Stimulated activated naive CD4-positive, alpha-beta T cell treated with Interleukin-2 at 50 U/mL for 16 hours (primary cell): ENCODE results near the gene HIC2.
"Not testable (repeated sequence)": the region's sequence is repeated elsewhere in the genome, so short reads cannot be mapped to it uniquely, and the experiment has no call there.

Experiments
- DNase-seq: peaks from one replicate; lab custom pipeline; 2025; lab: John Stamatoyannopoulos, UW

The HIC2 gene

DNA sequence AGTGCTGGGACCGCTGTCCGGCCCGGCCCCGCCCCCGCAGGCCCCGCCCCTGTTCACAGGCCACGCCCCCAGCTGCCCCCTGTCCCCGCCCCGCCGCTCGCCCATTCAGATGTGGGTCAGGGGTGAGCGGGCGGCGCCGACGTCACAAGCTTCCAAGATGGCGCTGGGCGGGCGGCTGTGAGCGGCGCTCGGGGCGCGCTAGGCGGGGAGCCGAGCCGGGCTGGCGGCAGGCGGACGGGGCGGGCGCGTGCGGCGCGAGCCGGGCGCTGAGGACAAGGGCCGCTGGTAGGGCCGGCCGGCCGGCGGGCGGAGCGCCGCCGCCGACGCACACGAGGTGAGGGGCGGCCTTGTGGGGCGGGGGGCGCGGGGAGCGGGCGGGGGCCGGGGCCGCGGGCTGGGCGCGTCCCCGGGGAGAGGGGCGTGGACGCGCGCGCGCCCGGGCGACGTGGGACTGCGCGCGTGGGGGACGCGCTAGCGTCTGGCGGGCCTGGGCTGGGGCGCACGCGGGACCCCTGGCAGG, at the start of gene HIC2:
TSS of gene HIC2 (plus strand) at position 145 of the 520 bp plus-strand sequence. CDS start 25,461 bp downstream, outside the sequence.
- DNase-seq: not testable (repeated sequence)

DNA sequence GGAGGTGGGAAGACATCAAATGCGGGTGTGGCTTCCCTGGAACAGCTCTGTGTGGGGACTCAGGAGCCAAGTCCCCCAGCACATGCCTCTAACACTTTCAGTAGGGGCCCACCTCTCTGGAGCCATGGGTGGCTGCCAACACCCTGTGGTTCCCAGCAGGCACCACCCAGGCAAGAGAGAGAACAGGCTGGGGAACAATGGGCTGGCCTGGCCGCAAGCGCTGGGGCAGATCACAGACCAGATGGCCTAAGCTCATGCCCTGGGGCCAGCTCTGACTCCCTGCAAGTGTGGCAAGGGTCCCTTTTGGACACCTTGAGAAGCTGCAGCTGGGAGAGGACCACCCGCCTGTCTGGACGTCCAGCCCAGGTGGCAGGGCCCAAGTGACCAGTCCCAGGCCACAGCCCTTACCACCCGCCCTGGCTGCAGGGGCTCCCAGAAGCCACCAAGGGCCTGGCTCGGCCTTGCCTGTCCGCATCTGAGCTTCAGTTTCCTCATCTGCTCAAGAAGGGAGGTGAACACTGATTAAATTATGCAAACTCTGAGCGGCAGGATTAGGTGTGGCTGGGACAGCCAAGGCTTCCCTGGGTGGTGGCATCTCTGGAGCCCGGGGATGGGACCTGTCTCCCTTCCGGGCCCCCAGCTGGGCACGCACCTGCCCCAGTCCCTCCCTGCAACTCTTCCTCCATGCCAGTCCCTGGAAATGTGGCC, 48.4 kb upstream of the HIC2 start:
- DNase-seq: not testable (repeated sequence)

GRCh38 chr22:21375880-21376279, 41.3 kb upstream of the HIC2 start:
- DNase-seq: not testable (repeated sequence)

DNA sequence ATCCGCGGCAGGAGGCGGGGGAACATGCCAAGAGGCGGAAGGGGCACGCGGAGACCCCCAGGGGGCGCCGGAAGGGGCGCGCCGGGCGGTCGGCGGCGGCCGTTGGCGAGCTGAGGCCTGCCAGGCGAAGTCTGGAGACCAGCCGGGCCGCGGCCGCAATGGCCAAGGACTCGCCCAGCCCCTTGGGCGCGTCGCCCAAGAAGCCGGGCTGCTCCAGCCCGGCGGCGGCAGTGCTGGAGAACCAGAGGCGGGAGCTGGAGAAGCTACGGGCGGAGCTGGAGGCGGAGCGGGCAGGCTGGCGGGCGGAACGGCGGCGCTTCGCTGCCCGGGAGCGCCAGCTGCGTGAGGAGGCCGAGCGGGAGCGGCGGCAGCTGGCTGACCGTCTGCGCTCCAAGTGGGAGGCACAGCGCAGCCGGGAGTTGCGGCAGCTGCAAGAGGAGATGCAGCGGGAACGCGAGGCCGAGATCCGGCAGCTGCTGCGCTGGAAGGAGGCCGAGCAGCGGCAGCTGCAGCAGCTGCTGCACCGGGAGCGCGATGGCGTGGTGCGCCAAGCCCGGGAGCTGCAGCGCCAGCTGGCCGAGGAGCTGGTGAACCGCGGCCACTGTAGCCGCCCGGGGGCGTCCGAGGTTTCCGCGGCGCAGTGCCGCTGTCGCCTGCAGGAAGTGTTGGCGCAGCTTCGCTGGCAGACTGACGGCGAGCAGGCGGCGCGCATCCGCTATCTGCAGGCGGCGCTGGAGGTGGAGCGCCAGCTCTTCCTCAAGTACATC, 33.3 kb upstream of the HIC2 start, which contains the start of gene RIMBP3B:
TSS of gene RIMBP3B (plus strand) at position 51 of the 767 bp plus-strand sequence. CDS start at position 159, 108 bp downstream.
- DNase-seq: not testable (repeated sequence)

DNA sequence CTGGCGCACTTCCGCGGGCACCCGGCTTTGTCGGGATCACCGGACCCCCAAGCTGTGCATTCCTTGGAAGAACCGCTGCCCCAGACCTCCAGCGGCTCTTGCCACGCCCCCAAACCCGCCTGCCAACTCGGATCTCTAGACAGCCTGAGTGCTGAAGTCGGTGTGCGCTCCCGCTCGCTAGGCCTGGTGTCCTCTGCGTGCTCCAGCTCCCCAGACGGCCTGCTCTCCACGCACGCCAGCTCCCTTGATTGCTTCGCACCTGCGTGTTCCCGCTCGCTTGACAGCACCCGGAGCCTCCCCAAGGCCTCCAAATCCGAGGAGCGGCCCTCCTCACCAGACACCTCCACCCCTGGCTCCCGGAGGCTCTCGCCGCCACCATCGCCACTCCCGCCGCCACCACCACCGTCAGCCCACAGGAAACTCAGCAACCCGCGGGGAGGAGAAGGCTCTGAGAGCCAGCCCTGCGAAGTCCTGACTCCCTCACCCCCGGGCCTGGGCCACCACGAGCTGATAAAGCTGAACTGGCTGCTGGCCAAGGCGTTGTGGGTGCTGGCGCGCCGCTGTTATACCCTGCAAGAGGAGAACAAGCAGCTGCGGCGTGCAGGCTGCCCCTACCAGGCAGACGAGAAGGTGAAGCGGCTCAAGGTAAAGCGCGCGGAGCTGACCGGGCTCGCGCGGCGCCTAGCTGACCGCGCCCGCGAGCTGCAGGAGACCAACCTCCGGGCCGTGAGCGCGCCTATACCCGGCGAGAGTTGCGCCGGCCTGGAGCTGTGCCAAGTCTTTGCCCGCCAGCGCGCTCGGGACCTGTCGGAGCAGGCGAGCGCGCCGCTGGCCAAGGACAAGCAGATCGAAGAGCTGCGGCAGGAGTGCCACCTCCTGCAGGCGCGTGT, 32.5 kb upstream of the HIC2 start:
- DNase-seq: not testable (repeated sequence)

GRCh38 chr22:21389480-21389879, 27.7 kb upstream of the HIC2 start:
- DNase-seq: not testable (repeated sequence)

- not testable (repeated sequence) for DNase-seq
Measured at GRCh38 chr22:21390013-21390412, 27.2 kb upstream of the HIC2 start.

DNA sequence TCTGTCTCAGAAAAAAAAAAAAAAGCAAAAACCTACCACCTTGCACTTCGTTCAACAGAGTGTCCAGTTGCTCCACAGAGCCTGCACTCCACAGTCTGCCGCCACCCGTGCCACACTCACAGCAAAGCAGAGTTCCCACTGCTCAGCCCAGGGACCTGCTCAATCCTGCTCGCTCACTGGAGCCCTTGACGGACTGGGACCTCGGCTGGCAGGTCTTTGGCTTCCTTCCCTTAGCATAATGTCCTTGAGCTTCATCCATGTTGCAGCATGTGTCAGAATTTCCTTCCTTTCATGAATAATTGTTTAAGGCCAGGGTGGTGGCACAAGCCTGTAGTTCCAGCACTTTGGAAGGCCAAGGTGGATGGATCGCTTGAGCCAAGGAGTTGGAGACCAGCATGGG, 22.6 kb upstream of the HIC2 start:
- DNase-seq: not testable (repeated sequence)

DNA sequence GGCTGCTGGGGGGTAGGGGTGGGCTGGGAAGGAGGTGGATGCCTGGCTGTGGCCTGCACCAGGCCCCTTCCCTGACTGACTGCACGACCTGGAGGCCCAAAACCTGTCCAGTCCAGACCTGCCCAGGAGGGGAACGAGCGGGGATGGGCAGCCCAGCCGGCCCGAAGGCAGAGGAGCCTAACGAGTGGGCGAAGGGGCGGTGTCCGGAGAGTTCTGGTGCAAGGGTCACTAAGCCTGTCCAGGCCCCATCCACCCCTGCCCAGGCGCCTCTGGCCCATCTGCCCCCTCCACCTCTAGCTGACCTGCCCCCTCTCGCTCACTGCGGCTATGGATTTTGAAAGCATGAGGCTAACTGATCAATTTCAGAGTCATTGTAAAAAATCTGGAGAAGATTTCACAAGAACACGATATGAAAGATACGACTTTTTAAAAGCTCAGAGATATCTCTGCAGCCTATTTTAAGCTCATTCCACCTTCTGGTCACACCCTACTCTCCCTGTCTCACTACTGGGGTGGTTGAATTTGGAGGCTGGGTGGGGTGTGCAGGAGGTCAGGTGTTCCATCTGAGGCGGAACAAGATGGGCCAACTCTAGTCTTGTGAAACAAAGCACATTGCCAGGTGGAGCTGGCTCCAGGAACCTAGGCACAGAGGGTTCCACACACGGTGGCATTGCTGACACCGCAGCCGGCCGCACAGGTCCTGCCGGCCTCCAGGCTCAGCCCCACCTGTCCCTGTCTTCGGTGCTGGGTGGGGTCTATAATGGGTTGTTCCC, 15.8 kb upstream of the HIC2 start:
- DNase-seq: not testable (repeated sequence)

DNA sequence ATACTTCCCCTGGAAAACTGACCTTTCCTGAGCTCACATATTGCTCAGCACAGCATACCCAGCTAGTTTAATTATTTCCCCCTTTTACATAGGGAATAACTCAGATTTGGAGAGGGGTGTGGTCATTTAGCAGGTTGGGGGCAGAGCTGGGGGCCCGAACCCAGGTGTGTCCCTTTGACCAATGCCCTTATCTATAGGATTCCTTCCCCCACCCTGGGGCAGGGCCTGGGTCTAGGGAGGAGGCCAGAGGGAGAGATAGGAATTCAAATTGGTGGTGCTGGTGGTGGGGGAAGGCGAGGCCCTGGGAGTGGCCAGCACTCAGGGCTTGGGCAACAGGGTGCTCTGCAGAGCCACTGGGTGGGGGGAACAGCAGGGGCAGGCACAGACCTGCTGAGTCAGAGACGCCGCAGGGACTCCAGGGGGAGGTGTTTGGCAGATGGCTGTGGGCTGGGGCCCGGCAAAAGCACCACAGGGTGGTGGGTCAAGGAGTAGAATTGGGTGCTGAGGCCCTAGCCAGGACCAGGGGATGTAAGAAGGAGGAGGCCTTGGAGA, 14.3 kb upstream of the HIC2 start:
- not testable (repeated sequence) for DNase-seq

DNA sequence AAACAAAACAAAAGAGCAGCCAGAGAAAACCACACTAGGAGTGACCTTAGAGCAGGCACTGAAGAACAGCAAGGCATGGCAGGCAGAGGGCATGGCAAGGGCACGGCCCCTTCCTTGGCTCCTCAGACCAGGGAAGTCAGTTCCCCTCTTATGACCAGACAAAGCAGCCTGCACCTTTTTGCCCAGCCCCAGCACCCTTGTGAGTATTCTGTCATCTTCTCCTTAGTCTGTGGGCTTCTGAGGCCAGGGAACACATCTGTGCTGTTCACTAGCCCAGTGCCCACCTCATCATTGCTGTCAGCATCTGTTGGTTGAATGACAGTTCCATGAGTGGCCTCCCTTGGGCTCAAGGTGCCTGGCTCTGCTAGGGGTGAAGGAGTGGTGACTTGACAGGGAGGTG, 10.0 kb upstream of the HIC2 start:
- not testable (repeated sequence) for DNase-seq

GRCh38 chr22:21407792-21408191, 9.4 kb upstream of the HIC2 start:
- not testable (repeated sequence) for DNase-seq

DNA sequence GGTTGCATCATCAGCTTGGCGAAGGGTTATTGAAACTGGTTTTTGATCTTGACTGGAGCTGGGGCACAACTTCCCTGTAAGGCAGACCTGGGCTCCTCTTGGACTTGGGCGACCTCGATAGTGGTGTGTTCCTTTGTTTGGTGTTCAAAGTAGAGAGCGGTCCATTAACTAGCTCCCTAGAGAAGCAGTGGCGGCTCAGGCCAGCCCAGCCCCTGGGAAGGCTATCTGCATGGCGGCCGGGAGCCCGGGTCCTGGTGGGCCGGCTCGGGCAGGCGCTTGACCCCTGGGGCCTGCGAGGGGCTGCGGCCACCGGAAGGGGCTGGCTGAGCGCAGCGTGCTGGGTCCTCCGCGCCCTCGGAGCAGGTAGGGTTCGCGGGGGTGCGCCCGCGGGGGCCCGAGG, 796 bp upstream of the HIC2 start:
- DNase-seq: not testable (repeated sequence)

DNA sequence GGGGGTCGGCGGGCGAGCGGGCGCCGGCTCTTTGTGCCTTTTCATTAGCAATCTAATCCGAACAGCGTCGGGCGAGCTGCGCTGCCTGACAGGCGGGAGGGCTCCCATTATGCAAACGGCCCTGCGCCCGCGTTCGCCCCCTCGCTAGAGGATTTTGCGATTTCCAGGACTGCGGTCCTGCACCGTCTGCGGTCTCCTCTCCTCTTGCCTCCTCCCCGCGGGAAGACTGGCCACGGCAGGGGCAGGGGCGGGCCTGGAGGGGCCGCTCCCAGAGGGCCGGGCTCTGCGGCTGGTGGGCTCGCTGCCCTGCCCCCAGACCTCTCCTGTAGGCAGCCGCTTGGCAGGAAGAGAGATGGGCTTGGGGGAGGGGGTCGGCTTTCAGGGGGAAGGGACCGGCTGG, 682 bp downstream of the HIC2 start:
- not testable (repeated sequence) for DNase-seq

GRCh38 chr22:21418974-21419638, 1.9 kb downstream of the HIC2 start:
- DNase-seq: not testable (repeated sequence)

DNA sequence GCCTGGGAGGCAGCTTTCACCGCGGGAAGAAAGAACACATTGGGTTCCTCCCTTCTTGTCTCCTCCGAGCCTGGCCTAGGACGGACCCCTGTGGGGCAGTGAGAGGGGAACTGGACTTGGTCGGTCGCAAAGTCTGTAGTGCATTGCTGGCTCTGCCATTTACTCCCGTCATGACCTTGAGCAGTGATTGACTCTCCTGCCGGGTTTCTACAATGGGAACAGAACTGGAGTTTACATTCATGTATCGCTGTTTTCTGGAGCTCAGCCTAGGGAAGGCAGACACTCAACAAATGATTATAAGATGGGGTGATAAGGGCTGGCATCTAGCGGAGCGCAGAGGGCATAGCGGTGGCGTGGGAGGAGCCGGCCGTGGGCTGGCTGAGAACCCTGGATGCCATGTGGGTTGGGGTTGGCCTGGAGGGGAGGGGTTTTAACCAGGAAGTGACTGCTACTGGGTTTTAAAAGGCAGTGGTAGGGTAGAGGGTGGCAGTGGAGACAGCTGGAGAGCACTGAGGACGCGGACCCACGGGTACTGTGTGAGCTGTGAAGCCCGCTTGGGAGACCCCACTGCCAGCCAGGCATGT, 3.1 kb downstream of the HIC2 start:
- not testable (repeated sequence) for DNase-seq

DNA sequence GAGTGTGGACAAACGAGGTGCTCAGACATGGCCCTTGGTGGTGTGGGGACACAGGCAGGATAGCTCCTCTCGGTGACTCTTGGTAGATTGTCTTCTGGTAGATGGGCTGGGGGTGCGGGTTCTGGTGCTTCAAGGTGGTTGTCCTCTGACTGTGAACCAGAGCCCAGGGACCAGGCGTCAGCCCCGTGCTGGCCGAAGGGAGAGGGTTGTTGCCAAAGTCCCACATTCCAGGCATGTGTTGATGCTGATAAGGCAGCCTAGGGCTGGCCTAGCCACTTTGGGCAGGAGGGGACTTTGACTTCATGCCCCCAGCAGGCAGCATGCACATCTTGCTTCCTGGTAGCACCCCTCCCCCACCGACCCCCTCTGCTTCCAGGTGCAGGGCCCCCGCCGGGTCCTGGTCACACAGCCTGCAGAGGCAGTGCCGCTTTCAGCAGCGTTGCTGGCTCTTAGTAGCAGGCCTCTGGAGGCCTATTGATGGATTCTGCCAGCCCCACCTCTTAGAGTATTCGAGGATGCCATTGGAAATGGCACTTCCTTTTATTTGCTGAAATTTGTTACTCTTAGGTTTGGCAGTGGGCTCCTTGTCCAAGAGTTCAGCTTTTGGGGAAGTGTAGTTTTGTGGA, 7.0 kb downstream of the HIC2 start:
- not testable (repeated sequence) for DNase-seq

GRCh38 chr22:21434378-21435233, 17.4 kb downstream of the HIC2 start:
- not testable (repeated sequence) for DNase-seq
